ENCODE data around the gene ZNF428.

DNA sequence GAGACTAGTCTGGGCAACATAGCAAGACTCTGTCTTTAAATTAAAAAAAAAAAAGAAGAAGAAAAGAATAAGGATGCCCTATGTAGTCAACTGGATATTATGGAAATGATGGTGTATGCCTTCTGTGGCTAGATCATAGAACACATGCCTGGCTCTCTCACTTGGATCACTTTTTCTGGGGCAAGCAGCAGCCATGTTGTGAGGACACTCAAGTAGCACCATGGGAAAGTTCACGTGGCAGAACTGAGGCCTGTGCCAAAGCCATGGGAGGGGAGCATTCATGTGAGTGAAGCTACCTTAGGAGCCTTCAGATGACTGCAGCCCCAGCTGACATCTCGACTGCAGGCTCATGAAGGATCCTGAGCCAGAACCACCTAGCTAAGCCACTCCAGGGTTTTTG lies 38.6 kb upstream of the ZNF428 start:
- TF ChIP-seq, protein P1, sequence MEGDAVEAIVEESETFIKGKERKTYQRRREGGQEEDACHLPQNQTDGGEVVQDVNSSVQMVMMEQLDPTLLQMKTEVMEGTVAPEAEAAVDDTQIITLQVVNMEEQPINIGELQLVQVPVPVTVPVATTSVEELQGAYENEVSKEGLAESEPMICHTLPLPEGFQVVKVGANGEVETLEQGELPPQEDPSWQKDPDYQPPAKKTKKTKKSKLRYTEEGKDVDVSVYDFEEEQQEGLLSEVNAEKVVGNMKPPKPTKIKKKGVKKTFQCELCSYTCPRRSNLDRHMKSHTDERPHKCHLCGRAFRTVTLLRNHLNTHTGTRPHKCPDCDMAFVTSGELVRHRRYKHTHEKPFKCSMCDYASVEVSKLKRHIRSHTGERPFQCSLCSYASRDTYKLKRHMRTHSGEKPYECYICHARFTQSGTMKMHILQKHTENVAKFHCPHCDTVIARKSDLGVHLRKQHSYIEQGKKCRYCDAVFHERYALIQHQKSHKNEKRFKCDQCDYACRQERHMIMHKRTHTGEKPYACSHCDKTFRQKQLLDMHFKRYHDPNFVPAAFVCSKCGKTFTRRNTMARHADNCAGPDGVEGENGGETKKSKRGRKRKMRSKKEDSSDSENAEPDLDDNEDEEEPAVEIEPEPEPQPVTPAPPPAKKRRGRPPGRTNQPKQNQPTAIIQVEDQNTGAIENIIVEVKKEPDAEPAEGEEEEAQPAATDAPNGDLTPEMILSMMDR (IDR thresholded peaks at IDR 0.05; ENCODE audit: control extremely low read depth in 1 of 3, insufficient read depth in 1 of 3, low read depth in 1 of 3, low read length in 3 of 3), result no peak
- TF ChIP-seq POLR2A (IDR thresholded peaks at IDR 0.05; ENCODE audit: control extremely low read depth in 1 of 2, low read depth in 2 of 2, low read length in 2 of 2), result no peak
- no peak for TF ChIP-seq NRF1 (IDR thresholded peaks at IDR 0.05; ENCODE audit: low read depth, low read length)
- no peak for TF ChIP-seq ZNF274 (IDR thresholded peaks at IDR 0.05; ENCODE audit: borderline replicate concordance, extremely low read depth, low read length)
- no peak for TF ChIP-seq TAF1 (IDR thresholded peaks at IDR 0.05; ENCODE audit: low read depth, low read length)
- TF ChIP-seq EZH2 (IDR thresholded peaks at IDR 0.05; ENCODE audit: low read depth, low read length, severe bottlenecking), result no peak
- TF ChIP-seq, protein P2, sequence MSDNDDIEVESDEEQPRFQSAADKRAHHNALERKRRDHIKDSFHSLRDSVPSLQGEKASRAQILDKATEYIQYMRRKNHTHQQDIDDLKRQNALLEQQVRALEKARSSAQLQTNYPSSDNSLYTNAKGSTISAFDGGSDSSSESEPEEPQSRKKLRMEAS (IDR thresholded peaks at IDR 0.05), result no peak
- TF ChIP-seq, protein P3, sequence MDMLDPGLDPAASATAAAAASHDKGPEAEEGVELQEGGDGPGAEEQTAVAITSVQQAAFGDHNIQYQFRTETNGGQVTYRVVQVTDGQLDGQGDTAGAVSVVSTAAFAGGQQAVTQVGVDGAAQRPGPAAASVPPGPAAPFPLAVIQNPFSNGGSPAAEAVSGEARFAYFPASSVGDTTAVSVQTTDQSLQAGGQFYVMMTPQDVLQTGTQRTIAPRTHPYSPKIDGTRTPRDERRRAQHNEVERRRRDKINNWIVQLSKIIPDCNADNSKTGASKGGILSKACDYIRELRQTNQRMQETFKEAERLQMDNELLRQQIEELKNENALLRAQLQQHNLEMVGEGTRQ (IDR thresholded peaks at IDR 0.05; ENCODE audit: low read length), result no peak
